Ishikawa (cell line): ENCODE results near the gene ATF7.

Experiments used
- CEBPB ChIP-seq: IDR thresholded peaks from 2 replicates; pipeline ENCODE4 v1.6.1; 2012
- CREB1 ChIP-seq: IDR thresholded peaks from 2 replicates; pipeline ENCODE4 v1.6.1; 2012; ENCODE audit warnings: low read depth
- EGR1 ChIP-seq: IDR thresholded peaks from 2 replicates; pipeline ENCODE4 v1.6.1; 2012
- EP300 ChIP-seq: IDR thresholded peaks from 2 replicates; pipeline ENCODE4 v1.6.1; 2012; ENCODE audit warnings: borderline replicate concordance
- FOXM1 ChIP-seq: IDR thresholded peaks from 2 replicates; pipeline ENCODE4 v1.6.1; 2012; ENCODE audit warnings: low read depth, borderline replicate concordance
- NFIC ChIP-seq: IDR thresholded peaks from 2 replicates; pipeline ENCODE4 v1.6.1; 2012
- RAD21 ChIP-seq: IDR thresholded peaks from 2 replicates; pipeline ENCODE4 v1.6.1; 2012; ENCODE audit warnings: low read depth
- REST ChIP-seq: IDR thresholded peaks from 2 replicates; pipeline ENCODE4 v1.6.1; 2012; ENCODE audit warnings: low read depth, mild to moderate bottlenecking
- TAF1 ChIP-seq: IDR thresholded peaks from 2 replicates; pipeline ENCODE4 v1.6.1; 2012; ENCODE audit warnings: low read depth, mild to moderate bottlenecking
- TCF12 ChIP-seq: IDR thresholded peaks from 2 replicates; pipeline ENCODE4 v1.6.1; 2012; ENCODE audit warnings: low read depth
- TEAD4 ChIP-seq: IDR thresholded peaks from 2 replicates; pipeline ENCODE4 v1.6.1; 2012
- USF1 ChIP-seq: IDR thresholded peaks from 2 replicates; pipeline ENCODE4 v1.6.1; 2012
- YY1 ChIP-seq: IDR thresholded peaks from 2 replicates; pipeline ENCODE4 v1.6.1; 2012; ENCODE audit warnings: low read depth
- ZBTB7A ChIP-seq: IDR thresholded peaks from 2 replicates; pipeline ENCODE4 v1.6.1; 2012; ENCODE audit warnings: low read depth
- TF ChIP-seq, protein P1 (sequence below): IDR thresholded peaks from 2 replicates; pipeline ENCODE4 v1.6.1; 2012

Gene ATF7

GRCh38 chr12:53558631-53559030 lies 67.6 kb downstream of the ATF7 start:
- TF ChIP-seq RAD21 (no peak), YY1 (no peak), TEAD4 (no peak), CREB1 (no peak), ZBTB7A (no peak), NFIC (no peak), EP300 (no peak), FOXM1 (no peak), USF1 (no peak), CEBPB (no peak), REST (no peak), EGR1 (no peak), TAF1 (no peak), TCF12 (no peak)
- TF ChIP-seq, protein P1, sequence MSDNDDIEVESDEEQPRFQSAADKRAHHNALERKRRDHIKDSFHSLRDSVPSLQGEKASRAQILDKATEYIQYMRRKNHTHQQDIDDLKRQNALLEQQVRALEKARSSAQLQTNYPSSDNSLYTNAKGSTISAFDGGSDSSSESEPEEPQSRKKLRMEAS, result no peak

DNA sequence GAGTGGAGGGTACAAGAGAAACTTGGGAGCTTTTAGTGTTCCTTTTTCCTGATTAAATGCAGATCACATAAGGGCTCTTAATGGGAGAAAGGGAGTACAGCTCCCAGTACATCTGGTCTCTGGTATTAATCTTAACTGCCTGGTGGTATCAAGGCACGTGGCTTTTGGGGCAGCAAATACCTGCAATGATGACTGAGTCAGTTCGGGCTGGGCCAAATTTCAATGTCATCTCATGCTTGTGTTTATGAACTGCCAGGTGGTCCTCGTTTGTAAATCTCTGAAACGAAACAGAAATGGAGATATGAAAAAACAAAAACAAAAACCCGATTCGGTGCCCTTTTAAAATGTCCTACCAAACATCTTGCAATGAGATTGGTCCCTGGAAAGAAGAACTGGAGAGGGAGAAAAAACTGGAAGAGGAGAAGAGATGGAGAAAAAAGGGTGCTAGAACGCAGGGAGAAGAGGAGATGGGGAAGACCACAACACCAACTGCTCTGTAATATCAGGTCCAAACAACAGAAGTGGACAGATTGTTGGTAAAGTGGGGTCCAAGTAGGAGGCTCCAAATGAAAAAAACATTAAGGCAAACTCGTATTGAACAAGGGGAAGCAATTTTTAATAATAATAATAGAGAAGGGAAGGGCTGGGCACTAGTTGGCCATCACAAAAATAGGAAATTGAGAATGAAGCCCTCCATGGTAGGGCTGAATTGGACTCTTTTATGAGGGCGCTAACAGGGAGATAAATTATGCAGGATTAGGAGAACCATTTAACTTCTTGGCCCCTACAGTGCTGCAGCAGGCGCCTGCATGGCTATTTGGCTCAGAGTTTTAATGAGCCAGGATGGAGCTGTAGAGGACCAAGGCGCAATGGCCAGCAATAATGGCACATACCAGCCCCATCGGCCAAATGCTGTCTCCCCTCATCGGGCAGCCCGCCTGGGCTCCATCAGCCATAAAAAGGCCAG lies 73.5 kb downstream of the ATF7 start:
- TF ChIP-seq RAD21 (no peak), TCF12 (no peak), REST (no peak), NFIC (no peak), CEBPB (no peak), FOXM1 (no peak), EP300 (no peak), EGR1 (no peak)

GRCh38 chr12:53551889-53552291 lies 74.3 kb downstream of the ATF7 start:
- TF ChIP-seq NFIC (no peak), YY1 (no peak), ZBTB7A (no peak), REST (no peak), TCF12 (no peak), USF1 (no peak)

DNA sequence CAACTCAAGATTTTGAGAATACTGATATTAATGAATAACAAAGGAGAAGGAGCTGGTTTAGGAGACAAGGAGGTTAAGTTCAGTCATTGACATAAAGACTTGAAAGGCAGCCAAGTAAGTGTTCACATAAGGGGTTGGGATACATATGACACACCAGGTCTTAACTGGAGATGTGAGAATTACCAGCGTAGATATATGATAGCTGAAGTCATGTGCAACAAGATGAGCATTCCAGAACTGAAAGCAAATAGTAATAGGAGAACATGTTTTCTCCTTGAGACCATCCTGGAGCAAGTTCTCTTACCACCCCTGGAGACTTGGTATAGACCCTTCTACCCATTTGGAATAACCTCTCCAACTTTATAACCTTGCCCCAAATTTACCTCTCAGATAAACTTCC lies 75.6 kb downstream of the ATF7 start:
- TF ChIP-seq USF1 (no peak), FOXM1 (no peak), EGR1 (no peak), CREB1 (no peak), TCF12 (no peak), TAF1 (no peak), TEAD4 (no peak), NFIC (no peak), CEBPB (no peak), EP300 (no peak), REST (no peak), YY1 (no peak), ZBTB7A (no peak), RAD21 (no peak)
- TF ChIP-seq, protein P1, result no peak
